Measurements from ENCODE around the gene PTPRN2. TPM values are rescaled to one million over a fixed set of nuclear protein-coding genes. Genes with fewer than 3 reads are reported as not detected.
"Not testable (repeated sequence)": the region's sequence is repeated elsewhere in the genome, so short reads cannot be mapped to it uniquely, and the experiment has no call there.

PTPRN2 gene
- total RNA-seq, 5 donors from 2014 or later (not counting 1 experiment from before 2014, with no cell fraction given), result 0.60 to 1.7 (median 0.82) TPM

GRCh38 chr7:158274996-158275395 lies 312.6 kb downstream of the PTPRN2 start:
- Mint-ChIP-seq H3K27ac (no peak overlapping the region), H3K36me3 (no peaks in the 10 kb centered on the region), H3K4me1 (no peaks in the 10 kb centered on the region), H3K9me3 (peaks cover 0 to 3% (median 0%) of the 10 kb centered on the region in 3 donors), H3K27me3 (no peaks in the 10 kb centered on the region), H3K4me3 (no peak overlapping the region)
- DNase-seq (no peak), ATAC-seq (replicated peaks in 1 of 4) (no peak)
- no peak overlapping the region for H3K4me3 ChIP-seq (ENCODE audit: control insufficient read depth in 1 of 2, extremely low read depth in 1 of 2, low read length in 1 of 2)
- no peaks in the 10 kb centered on the region for H3K36me3 ChIP-seq (ENCODE audit: control insufficient read depth in 2 of 2, extremely low read depth in 1 of 2, insufficient read depth in 1 of 2, low read length in 1 of 2)
- no peaks in the 10 kb centered on the region for H3K9me3 ChIP-seq
- ChIA-PET CTCF (no interaction called here), POLR2A (no interaction called here)
- no peak overlapping the region for H3K27ac ChIP-seq (ENCODE audit: low read length)
- no peaks in the 10 kb centered on the region for H3K27me3 ChIP-seq (replicated peaks in 1 of 2; ENCODE audit: control insufficient read depth in 2 of 2, extremely low read depth in 1 of 2, insufficient read depth in 2 of 2, low read length in 1 of 2)
- WGBS (ENCODE audit: insufficient coverage), result 79% methylated on average over 12 of the region's 12 CpGs
- no peaks in the 10 kb centered on the region for H3K4me1 ChIP-seq (ENCODE audit: control insufficient read depth in 1 of 2, extremely low read depth in 1 of 2, insufficient read depth in 2 of 2, low read length in 2 of 2)

- Histone ChIP-seq H3K27ac (ENCODE audit: low read length) (no peak overlapping the region), H3K4me3 (ENCODE audit: control insufficient read depth in 1 of 2, extremely low read depth in 1 of 2, low read length in 1 of 2) (no peak overlapping the region), H3K36me3 (ENCODE audit: control insufficient read depth in 2 of 2, extremely low read depth in 1 of 2, insufficient read depth in 1 of 2, low read length in 1 of 2) (no peaks in the 10 kb centered on the region), H3K9me3 (no peaks in the 10 kb centered on the region), H3K4me1 (ENCODE audit: control insufficient read depth in 1 of 2, extremely low read depth in 1 of 2, insufficient read depth in 2 of 2, low read length in 2 of 2) (no peaks in the 10 kb centered on the region), H3K27me3 (replicated peaks in 1 of 2; ENCODE audit: control insufficient read depth in 2 of 2, extremely low read depth in 1 of 2, insufficient read depth in 2 of 2, low read length in 1 of 2) (no peaks in the 10 kb centered on the region)
- no peak overlapping the region for H3K27ac Mint-ChIP-seq
- H3K9me3 Mint-ChIP-seq, result peaks cover 0 to 3% (median 0%) of the 10 kb centered on the region in 3 donors
- no peaks in the 10 kb centered on the region for H3K4me1 Mint-ChIP-seq
- ATAC-seq (replicated peaks in 1 of 4), result no peak
- no peaks in the 10 kb centered on the region for H3K27me3 Mint-ChIP-seq
- H3K36me3 Mint-ChIP-seq, result no peaks in the 10 kb centered on the region
- ChIA-PET POLR2A (no interaction called here), CTCF (no interaction called here)
- 78% methylated on average over 12 of the region's 21 CpGs for WGBS (ENCODE audit: insufficient coverage)
- H3K4me3 Mint-ChIP-seq, result no peak overlapping the region
- no peak for DNase-seq
Observed at GRCh38 chr7:158274404-158274811, 313.2 kb downstream of the PTPRN2 start.

DNA sequence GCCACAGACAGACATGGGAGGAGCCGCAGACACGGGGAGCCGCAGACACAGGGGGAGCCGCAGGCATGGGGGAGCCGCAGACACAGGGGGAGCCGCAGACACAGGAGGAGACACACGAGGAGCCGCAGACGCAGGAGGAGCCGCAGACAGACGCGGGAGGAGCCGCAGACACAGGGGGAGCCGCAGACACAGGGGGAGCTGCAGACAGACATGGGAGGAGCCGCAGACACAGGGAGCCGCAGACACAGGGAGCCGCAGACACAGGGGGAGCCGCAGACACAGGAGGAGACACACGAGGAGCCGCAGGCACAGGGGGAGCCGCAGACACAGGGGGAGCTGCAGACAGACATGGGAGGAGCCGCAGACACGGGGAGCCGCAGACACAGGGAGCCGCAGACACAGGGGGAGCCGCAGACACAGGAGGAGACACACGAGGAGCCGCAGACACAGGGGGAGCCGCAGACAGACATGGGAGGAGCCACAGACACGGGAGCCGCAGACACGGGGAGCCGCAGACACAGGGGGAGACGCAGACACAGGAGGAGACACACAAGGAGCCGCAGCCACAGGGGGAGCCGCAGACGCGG lies 313.8 kb downstream of the PTPRN2 start:
- H3K36me3 Mint-ChIP-seq; H3K27me3 Mint-ChIP-seq; H3K9me3 ChIP-seq; CTCF ChIA-PET; H3K4me3 Mint-ChIP-seq; H3K4me1 Mint-ChIP-seq; H3K27ac ChIP-seq (ENCODE audit: low read length); ATAC-seq (replicated peaks in 1 of 4); H3K4me3 ChIP-seq (ENCODE audit: control insufficient read depth in 1 of 2, extremely low read depth in 1 of 2, low read length in 1 of 2); H3K27me3 ChIP-seq (replicated peaks in 1 of 2; ENCODE audit: control insufficient read depth in 2 of 2, extremely low read depth in 1 of 2, insufficient read depth in 2 of 2, low read length in 1 of 2); H3K4me1 ChIP-seq (ENCODE audit: control insufficient read depth in 1 of 2, extremely low read depth in 1 of 2, insufficient read depth in 2 of 2, low read length in 2 of 2); POLR2A ChIA-PET; DNase-seq; H3K27ac Mint-ChIP-seq; H3K36me3 ChIP-seq (ENCODE audit: control insufficient read depth in 2 of 2, extremely low read depth in 1 of 2, insufficient read depth in 1 of 2, low read length in 1 of 2); H3K9me3 Mint-ChIP-seq: not testable (repeated sequence)
- 92% methylated on average over 38 of the region's 38 CpGs for WGBS (ENCODE audit: insufficient coverage)

GRCh38 chr7:158273138-158273651 lies 314.4 kb downstream of the PTPRN2 start:
- H3K4me3 Mint-ChIP-seq, result no peak overlapping the region
- H3K9me3 ChIP-seq, result no peaks in the 10 kb centered on the region
- no peaks in the 10 kb centered on the region for H3K36me3 ChIP-seq (ENCODE audit: control insufficient read depth in 2 of 2, extremely low read depth in 1 of 2, insufficient read depth in 1 of 2, low read length in 1 of 2)
- no peaks in the 10 kb centered on the region for H3K4me1 Mint-ChIP-seq
- no peaks in the 10 kb centered on the region for H3K4me1 ChIP-seq (ENCODE audit: control insufficient read depth in 1 of 2, extremely low read depth in 1 of 2, insufficient read depth in 2 of 2, low read length in 2 of 2)
- H3K9me3 Mint-ChIP-seq, result peaks cover 0 to 3% (median 0%) of the 10 kb centered on the region in 3 donors
- no peak overlapping the region for H3K27ac Mint-ChIP-seq
- ChIA-PET CTCF (no interaction called here), POLR2A (no interaction called here)
- H3K27me3 Mint-ChIP-seq, result no peaks in the 10 kb centered on the region
- H3K27ac ChIP-seq (ENCODE audit: low read length), result no peak overlapping the region
- H3K36me3 Mint-ChIP-seq, result no peaks in the 10 kb centered on the region
- H3K27me3 ChIP-seq (replicated peaks in 1 of 2; ENCODE audit: control insufficient read depth in 2 of 2, extremely low read depth in 1 of 2, insufficient read depth in 2 of 2, low read length in 1 of 2), result no peaks in the 10 kb centered on the region
- 81% methylated on average over 20 of the region's 31 CpGs for WGBS (ENCODE audit: insufficient coverage)
- H3K4me3 ChIP-seq (ENCODE audit: control insufficient read depth in 1 of 2, extremely low read depth in 1 of 2, low read length in 1 of 2), result no peak overlapping the region
- DNase-seq (no peak), ATAC-seq (replicated peaks in 1 of 4) (no peak)

DNA sequence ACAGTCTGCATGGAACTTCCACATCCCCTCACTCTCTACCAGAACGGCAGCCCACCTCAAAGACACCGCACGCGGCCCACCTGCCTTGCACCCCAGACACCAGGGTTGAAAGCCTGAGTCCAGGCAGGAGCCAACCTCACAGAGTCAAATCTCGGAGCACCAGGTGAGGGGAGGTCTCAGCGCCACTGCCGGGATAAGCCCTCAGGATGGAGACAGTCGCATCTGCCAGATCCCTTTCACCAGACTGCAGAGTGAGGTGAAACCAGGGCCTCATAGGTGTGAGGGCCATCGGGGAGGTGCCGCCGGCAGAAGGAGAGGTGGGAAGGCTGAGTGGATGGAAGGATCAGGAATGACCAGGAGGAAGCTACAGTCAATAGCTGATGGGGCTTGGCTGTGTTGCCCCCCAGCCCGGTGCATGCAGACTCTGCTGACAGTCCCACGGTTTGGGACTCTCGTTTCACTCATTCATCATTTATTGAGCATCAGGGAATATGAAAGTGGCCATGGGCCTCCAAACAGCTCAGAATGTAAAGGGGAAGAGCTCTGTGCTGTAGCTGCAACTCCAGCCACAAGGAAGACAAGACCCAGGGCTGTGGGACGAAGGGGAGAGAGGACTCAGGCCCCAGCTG lies 315.0 kb downstream of the PTPRN2 start:
- Histone ChIP-seq H3K36me3 (ENCODE audit: control insufficient read depth in 2 of 2, extremely low read depth in 1 of 2, insufficient read depth in 1 of 2, low read length in 1 of 2) (no peaks in the 10 kb centered on the region), H3K4me1 (ENCODE audit: control insufficient read depth in 1 of 2, extremely low read depth in 1 of 2, insufficient read depth in 2 of 2, low read length in 2 of 2) (no peaks in the 10 kb centered on the region), H3K27ac (ENCODE audit: low read length) (no peak overlapping the region), H3K9me3 (no peaks in the 10 kb centered on the region), H3K27me3 (replicated peaks in 1 of 2; ENCODE audit: control insufficient read depth in 2 of 2, extremely low read depth in 1 of 2, insufficient read depth in 2 of 2, low read length in 1 of 2) (no peaks in the 10 kb centered on the region), H3K4me3 (ENCODE audit: control insufficient read depth in 1 of 2, extremely low read depth in 1 of 2, low read length in 1 of 2) (no peak overlapping the region)
- 88% methylated on average over 12 of the region's 15 CpGs for WGBS (ENCODE audit: insufficient coverage)
- H3K9me3 Mint-ChIP-seq, result peaks cover 0 to 3% (median 0%) of the 10 kb centered on the region in 3 donors
- DNase-seq (no peak), ATAC-seq (replicated peaks in 1 of 4) (no peak)
- POLR2A ChIA-PET, result no interaction called here
- no peaks in the 10 kb centered on the region for H3K36me3 Mint-ChIP-seq
- H3K4me1 Mint-ChIP-seq, result no peaks in the 10 kb centered on the region
- CTCF ChIA-PET, result no interaction called here
- no peak overlapping the region for H3K4me3 Mint-ChIP-seq
- H3K27ac Mint-ChIP-seq, result no peak overlapping the region
- no peaks in the 10 kb centered on the region for H3K27me3 Mint-ChIP-seq

- Histone ChIP-seq H3K4me3 (ENCODE audit: control insufficient read depth in 1 of 2, extremely low read depth in 1 of 2, low read length in 1 of 2) (no peak overlapping the region), H3K9me3 (no peaks in the 10 kb centered on the region), H3K4me1 (ENCODE audit: control insufficient read depth in 1 of 2, extremely low read depth in 1 of 2, insufficient read depth in 2 of 2, low read length in 2 of 2) (no peaks in the 10 kb centered on the region), H3K27me3 (replicated peaks in 1 of 2; ENCODE audit: control insufficient read depth in 2 of 2, extremely low read depth in 1 of 2, insufficient read depth in 2 of 2, low read length in 1 of 2) (no peaks in the 10 kb centered on the region), H3K36me3 (ENCODE audit: control insufficient read depth in 2 of 2, extremely low read depth in 1 of 2, insufficient read depth in 1 of 2, low read length in 1 of 2) (no peaks in the 10 kb centered on the region), H3K27ac (ENCODE audit: low read length) (no peak overlapping the region)
- CTCF ChIA-PET, result no interaction called here
- DNase-seq (no peak), ATAC-seq (replicated peaks in 1 of 4) (no peak)
- Mint-ChIP-seq H3K4me3 (no peak overlapping the region), H3K9me3 (peaks cover 0 to 3% (median 0%) of the 10 kb centered on the region in 3 donors), H3K27me3 (no peaks in the 10 kb centered on the region), H3K36me3 (no peaks in the 10 kb centered on the region), H3K4me1 (no peaks in the 10 kb centered on the region), H3K27ac (no peak overlapping the region)
- 77% methylated on average over 10 of the region's 12 CpGs for WGBS (ENCODE audit: insufficient coverage)
- POLR2A ChIA-PET, result no interaction called here
Observed at GRCh38 chr7:158272091-158272490, 315.5 kb downstream of the PTPRN2 start.
